Heart left ventricle (tissue), 16 donors: ENCODE results near the gene COL27A1. TPM values are rescaled to one million over a fixed set of nuclear protein-coding genes. Genes with fewer than 3 reads are reported as not detected.

ENCODE experiments used
- ATAC-seq, 4 donors: fragments of 200-7000 bp; cut with Tn5 transposase; one replicate each; pipeline ENCODE4 v1.9.1; 2020 to 2022; ENCODE audit warnings: moderate library complexity in 4 of 4, mild to moderate bottlenecking in 3 of 4, moderate number of reproducible peaks in 1 of 4
- DNase-seq, 5 donors: peaks; one replicate each; pipeline ENCODE4 v3.0.0-alpha.2; 2020
- H3K27ac ChIP-seq, 12 donors: fragments of 200-600 bp; sonication (generic) in 4 of 12; one replicate each; pipeline versions ENCODE4 v1.5.0 to v1.8.0; 2016 to 2022; ENCODE audit warnings: mild to moderate bottlenecking in 2 of 12
- H3K27me3 ChIP-seq, 9 donors: fragments of 200-600 bp; sonication (generic) in 2 of 9; one replicate each; pipeline versions ENCODE4 v1.5.1 to v1.8.0; 2016 to 2022; ENCODE audit warnings: mild to moderate bottlenecking in 3 of 9
- H3K36me3 ChIP-seq, 9 donors: fragments of 200-600 bp; sonication (generic) in 2 of 9; one replicate each; pipeline versions ENCODE4 v1.5.0 to v1.8.0; 2018 to 2022; ENCODE audit warnings: mild to moderate bottlenecking in 2 of 9
- H3K4me1 ChIP-seq, 12 donors: fragments of 200-600 bp; sonication (generic) in 4 of 12; one replicate each; pipeline versions ENCODE4 v1.5.0 to v1.8.0; 2016 to 2022; ENCODE audit warnings: mild to moderate bottlenecking in 3 of 12
- H3K4me3 ChIP-seq, 12 donors: fragments of 200-600 bp; sonication (generic) in 4 of 12; one replicate each; pipeline versions ENCODE4 v1.5.0 to v1.8.0; 2017 to 2022; ENCODE audit warnings: mild to moderate bottlenecking in 9 of 12, moderate library complexity in 4 of 12
- H3K9me3 ChIP-seq, 12 donors: fragments of 200-600 bp; sonication (generic) in 4 of 12; one replicate each; pipeline versions ENCODE4 v1.5.0 to v1.8.0; 2016 to 2022; ENCODE audit warnings: mild to moderate bottlenecking in 1 of 12
- CTCF ChIP-seq, 12 donors: fragments of 200-600 bp; sonication (generic) in 4 of 12; IDR thresholded peaks; one replicate each; pipeline versions ENCODE4 v1.5.0 to v1.8.0; 2018 to 2022; ENCODE audit warnings: antibody characterized with exemption in 12 of 12, mild to moderate bottlenecking in 5 of 12
- POLR2A ChIP-seq, 2 donors: fragments of 450-650 bp; IDR thresholded peaks; one replicate each; pipeline ENCODE4 v1.6.1; 2017; ENCODE audit warnings: antibody characterized with exemption in 2 of 2, mild to moderate bottlenecking in 2 of 2, moderate library complexity in 2 of 2
- WGBS, 4 donors: extraction: QIAGEN DNeasy Blood & Tissue Kit in 2 of 4; methylation state at CpG; one replicate each; pipeline versions ENCODE4 v1.1.5 to v1.1.7; 2013 to 2018; 5-methylcytosine and 5-hydroxymethylcytosine counted together
- intact Hi-C, 10 donors: fragments of 100-400 bp; cut with DNase I; formaldehyde crosslinking; loops; one replicate each; pipeline versions ENCODE4 v1.11.1 to v1.14.2; 2022
- polyA plus RNA-seq, 2 donors: library from polyadenylated mRNA; stranded (reverse); fragments of 200-250 nt; gene quantifications; one replicate each; pipeline ENCODE4 v1.2.3, GENCODE V29; 2013
- total RNA-seq, 9 donors: library from RNA; depleted of rRNA in 2 of 9; stranded (reverse); fragments of >200 nt in 2 of 9; fragmentation: NEBNext Ultra II Directional in 3 of 9; extraction: Animal tissue kit (Norgen Biotek cat#: 25700) in 3 of 9; gene quantifications; one replicate each; pipeline versions ENCODE4 v1.1.0 to v1.2.4, GENCODE V29; 2016 to 2023
- donor health status: ischemic (EF 13 %, LVEDD 7.1; RV severe dilation, severe dysfunction).
- donor health status: healthy with polysubstance abuse.
- donor health status: DM: no; HTN: yes; CAD: no.
- donor health status: DM: no; HTN: no; CAD: no.
- donor health status: ischemic (EF 25% LVEDD 6.9; RV normal size, moderate dysfunction).
- donor health status: ischemic (EF 25% LVEDD 5.7; RV mildly dilated, moderate dysfunction).
- donor health status: healthy.
- donor health status: DM: yes; HTN: yes; CAD: no.
- donor health status: ischemic (EF 35%, LVEDD 5.7; RV mildly dilated, moderate dysfunction).
- donor health status: nonischemic (EF 11% LVEDD 7.7; RV severe dilation, severe dysfunction).
- donor health status: DM: yes; HTN: yes; CAD: no.
- donor health status: PGD.
- donor health status: ischemic (EF 29% LVEDD 5.4; RV normal size, mild dysfunction).
- donor health status: nonischemic (EF 23%, LVEDD 6.1; RV moderate dilation, normal function).

Gene COL27A1
- total and polyA plus RNA-seq, 11 donors = 2.3 to 14.2 (median 5.2) TPM

DNA sequence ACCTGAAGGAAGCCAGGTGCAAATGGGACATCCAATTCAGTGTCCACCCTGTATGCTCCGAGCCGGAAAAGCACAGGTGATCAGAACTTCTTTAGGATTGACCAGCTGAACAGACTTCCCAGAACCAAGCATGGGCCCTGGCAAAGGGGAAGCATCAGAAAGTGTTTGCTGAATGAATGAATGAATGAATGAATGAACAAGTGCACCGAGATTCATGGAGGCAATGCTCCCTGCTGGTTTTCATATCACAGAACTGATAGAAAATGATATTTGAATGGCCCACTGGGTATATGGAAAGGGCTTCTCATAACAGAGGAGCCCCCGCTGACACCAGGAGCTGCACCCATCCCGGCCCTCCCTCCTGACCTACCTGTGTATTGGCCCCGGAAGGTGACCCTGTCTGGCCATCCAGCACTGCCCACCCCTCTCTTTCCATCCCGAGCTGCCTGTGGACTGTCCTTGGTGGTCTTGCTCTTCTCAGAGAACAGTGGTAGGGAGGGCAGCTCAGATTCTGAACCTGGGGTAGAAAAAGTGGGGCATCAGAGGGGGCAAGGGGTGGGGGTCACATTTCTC lies 190.2 kb downstream of the COL27A1 start:
- peaks cover 0 to 100% (median 94%) of the 10 kb centered on the region in 9 donors for H3K36me3 ChIP-seq
- H3K9me3 ChIP-seq = no peaks in the 10 kb centered on the region
- H3K4me3 ChIP-seq = no peak overlapping the region
- DNase-seq (no peak), ATAC-seq (no peak)
- H3K27me3 ChIP-seq = no peaks in the 10 kb centered on the region
- intact Hi-C loops = no loop called here
- 88 to 96% (median 92%) methylated on average over 7 of the region's 7 CpGs for WGBS, 4 donors
- H3K4me1 ChIP-seq = peaks cover 0 to 12% (median 6%) of the 10 kb centered on the region in 12 donors
- no peak overlapping the region for H3K27ac ChIP-seq
- TF ChIP-seq POLR2A (IDR thresholded peaks at IDR 0.05) = no peak
- no peak for TF ChIP-seq CTCF (IDR thresholded peaks at IDR 0.05)

DNA sequence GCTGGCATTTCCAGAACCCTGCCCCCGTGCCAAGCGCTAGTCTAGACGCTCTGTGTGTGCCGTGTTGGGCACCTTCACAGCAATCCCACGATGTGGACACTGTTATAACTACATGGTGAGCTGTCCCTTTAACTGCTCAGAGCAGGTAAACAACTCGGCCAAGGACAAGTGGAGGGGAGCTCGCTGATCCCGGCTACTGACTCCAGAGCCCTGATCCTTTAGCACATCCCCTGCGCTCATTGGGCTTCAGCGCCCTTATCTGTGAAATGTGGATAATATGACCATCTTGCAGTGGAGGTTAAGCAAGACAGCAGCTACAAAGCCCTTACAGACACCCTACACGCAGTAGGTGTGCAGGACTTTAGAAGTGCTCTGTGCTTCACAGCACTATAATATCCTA lies 190.8 kb downstream of the COL27A1 start:
- ATAC-seq = no peak
- Histone ChIP-seq H3K27ac (no peak overlapping the region), H3K27me3 (no peaks in the 10 kb centered on the region), H3K9me3 (no peaks in the 10 kb centered on the region), H3K36me3 (peaks cover 0 to 100% (median 94%) of the 10 kb centered on the region in 9 donors), H3K4me1 (peaks cover 0 to 12% (median 6%) of the 10 kb centered on the region in 12 donors), H3K4me3 (no peak overlapping the region)
- intact Hi-C loops = no loop called here
- 82 to 85% (median 84%) methylated on average over 11 of the region's 11 CpGs for WGBS, 4 donors
- TF ChIP-seq POLR2A (IDR thresholded peaks at IDR 0.05) (no peak), CTCF (IDR thresholded peaks at IDR 0.05) (no peak)
- DNase-seq = no peak

GRCh38 chr9:114347675-114348074 lies 192.3 kb downstream of the COL27A1 start:
- H3K36me3 ChIP-seq = peaks cover 0 to 100% (median 93%) of the 10 kb centered on the region in 9 donors
- intact Hi-C loops = no loop called here

More at GRCh38 chr9:114347675-114348074, 192.3 kb downstream of the COL27A1 start:
- H3K9me3 ChIP-seq = no peaks in the 10 kb centered on the region
- TF ChIP-seq POLR2A (IDR thresholded peaks at IDR 0.05) (no peak), CTCF (IDR thresholded peaks at IDR 0.05) (no peak)
- peak overlapping the region in 1 of 12 donors; percentile 78 for H3K27ac ChIP-seq
- H3K4me1 ChIP-seq = peaks cover 0 to 20% (median 6%) of the 10 kb centered on the region in 12 donors
- no peak for ATAC-seq
- 88 to 93% (median 92%) methylated on average over 14 to 15 of the region's 15 CpGs for WGBS, 4 donors
- H3K4me3 ChIP-seq = no peak overlapping the region
- no peak for DNase-seq
- H3K27me3 ChIP-seq = no peaks in the 10 kb centered on the region
